GM19395 (cell line): Measurements from ENCODE around the gene IER5L.
"Not testable (repeated sequence)": the region's sequence is repeated elsewhere in the genome, so short reads cannot be mapped to it uniquely, and the experiment has no call there.

Experiments used
- ATAC-seq: cut with Tn5 transposase; IDR thresholded peaks from one replicate; pipeline ENCODE4 v1.9.1; 2021; ENCODE audit warnings: mild to moderate bottlenecking, moderate library complexity; ENCODE audit not compliant: unreplicated experiment

IER5L gene

GRCh38 chr9:129140397-129141065, 37.5 kb downstream of the IER5L start:
- ATAC-seq, result no peak

- no peak for ATAC-seq
Measured at GRCh38 chr9:129139993-129140396, 38.1 kb downstream of the IER5L start.

DNA sequence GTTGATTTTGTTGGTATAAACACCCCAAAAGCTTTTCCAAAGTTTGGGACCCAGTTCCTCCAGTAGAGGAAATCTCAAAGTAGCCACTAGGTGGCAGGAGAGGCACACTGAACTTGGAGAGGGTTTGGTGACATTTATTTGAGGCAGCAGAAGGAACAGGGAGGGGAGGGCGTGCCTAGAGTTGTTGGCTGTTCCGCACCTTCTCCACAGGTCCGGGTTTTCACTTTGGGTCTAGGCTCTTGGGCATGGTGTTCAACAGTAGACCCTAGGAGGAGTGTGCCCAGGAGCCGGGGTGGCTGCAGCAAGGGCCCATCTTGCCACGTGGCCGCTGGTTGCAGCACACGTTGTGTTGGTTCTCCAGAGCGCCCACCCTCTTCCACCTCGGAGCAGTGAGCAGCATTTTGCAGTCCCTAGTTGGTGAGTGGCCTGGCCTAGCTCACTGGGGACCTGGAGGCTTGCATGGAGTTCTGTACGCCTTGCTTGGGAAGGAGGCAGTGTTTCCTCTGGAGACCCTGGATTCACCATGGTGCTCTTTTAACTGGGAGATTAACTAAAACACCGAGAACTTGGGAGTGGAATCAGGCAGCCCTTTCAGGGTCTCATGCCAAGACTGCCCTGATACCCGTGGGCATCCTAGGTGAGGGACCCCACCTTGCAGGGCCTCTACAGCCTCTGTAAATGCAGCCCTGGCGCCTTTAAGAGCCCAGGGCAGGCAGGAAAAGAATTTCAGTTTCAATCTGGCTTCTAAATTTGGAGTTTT, 38.6 kb downstream of the IER5L start:
- ATAC-seq, result no peak

GRCh38 chr9:129138476-129139232, 39.4 kb downstream of the IER5L start:
- no peak for ATAC-seq

DNA sequence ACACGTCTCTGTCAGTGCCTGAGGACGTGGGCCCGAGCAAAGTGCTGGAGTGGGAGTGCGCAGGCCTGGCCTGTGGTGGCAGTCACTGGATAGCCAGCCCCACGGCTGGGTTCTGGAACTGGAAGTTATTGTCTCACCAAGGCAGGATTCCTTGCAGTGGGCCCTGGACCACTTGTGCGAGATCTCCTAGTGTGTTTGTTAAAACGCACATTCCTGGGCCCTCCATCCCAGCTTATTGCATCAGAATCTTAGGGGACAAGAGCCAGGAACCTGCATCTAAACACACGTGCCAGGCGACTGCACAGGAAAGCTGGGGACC, 40.0 kb downstream of the IER5L start:
- ATAC-seq, result no peak

- ATAC-seq, result no peak
Measured at GRCh38 chr9:129137292-129138143, 40.5 kb downstream of the IER5L start.

DNA sequence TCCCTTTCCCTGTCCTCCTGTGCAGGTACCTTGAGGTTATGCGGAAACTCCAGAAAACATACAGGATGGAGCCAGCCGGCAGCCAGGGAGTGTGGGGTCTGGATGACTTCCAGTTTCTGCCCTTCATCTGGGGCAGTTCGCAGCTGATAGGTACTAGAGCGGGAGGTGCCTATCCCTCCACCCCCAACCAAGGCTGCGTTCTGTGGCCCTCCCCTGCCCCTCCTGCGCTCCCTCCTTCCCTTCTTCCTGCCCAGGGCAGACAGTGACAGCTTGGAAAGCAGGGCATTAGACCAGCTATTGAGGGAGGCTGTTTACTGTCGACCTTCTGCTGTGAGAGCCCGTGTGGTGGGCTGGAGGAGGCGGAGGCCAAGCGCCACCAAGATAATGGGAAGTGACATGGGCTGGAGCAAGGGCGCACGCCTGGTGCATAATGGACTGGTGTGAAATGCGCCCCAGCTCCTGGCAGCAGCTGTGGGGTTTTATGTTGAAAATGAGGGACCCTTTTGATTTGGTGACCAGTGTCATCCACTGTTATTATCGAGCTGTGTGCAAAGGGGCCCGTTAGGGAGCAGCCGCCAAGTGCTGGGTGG, 41.5 kb downstream of the IER5L start:
- ATAC-seq, result no peak

GRCh38 chr9:129135476-129135875, 42.6 kb downstream of the IER5L start:
- ATAC-seq, result no peak

DNA sequence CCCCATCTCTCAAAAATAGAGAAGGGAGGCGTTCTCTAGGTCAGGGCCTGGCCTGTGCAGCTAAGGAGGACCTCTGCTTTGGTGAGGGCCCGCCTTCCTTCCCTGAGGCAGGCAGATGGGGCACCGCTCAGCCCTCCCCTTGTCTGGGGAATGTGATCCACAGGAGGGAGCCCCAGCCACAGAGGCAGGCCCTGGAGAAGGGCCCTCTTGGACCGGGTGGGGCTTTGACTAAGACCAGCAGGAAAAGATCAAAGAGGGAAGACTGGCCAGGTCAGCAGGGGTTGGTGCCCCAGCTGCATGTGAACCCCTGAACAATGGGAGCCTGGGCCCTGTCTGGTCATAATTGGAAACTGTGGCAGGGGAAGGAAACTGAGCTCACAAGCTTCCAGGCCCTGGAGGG, 45.0 kb downstream of the IER5L start:
- no peak for ATAC-seq

DNA sequence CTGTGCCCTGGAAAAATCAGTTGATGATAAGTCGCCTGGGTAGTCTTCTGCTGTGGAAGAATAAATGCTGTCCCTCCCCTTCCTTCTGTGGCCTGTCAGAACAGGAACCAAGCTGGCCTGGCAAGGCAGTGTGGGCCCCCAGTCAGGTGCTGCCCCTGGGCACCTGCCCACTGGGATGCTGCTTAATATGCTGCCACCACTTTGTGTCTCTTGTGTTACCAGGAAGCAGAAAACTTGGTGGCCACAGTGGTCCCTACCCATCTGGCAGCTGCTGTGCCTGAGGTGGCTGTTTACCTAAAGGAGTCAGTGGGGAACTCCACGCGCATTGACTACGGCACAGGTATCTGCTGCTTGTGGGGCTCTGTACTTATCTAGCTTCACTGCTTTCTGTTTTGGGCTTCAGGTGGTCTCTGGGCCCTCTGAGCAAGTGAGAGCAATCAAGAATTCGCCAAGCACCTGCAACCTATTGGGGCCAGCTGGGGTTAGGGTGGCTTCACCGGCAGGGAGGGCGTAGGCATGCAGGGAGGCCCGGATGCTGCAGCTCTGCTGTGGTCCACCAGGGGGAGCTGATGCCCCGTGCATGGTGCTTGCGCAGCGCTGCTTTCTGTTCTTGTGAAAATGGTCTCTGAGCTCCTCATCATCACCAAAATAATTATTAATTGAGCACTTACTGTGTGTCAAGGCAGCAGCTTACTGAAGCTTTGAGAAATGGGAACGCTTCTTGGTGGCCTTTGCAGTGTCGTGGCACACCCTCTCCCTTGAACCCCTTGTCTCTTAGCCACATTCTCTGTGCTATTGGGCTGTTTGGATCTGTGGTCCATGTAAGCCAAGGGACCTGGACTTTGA, 46.5 kb downstream of the IER5L start:
- ATAC-seq, result peak; percentile 76

GRCh38 chr9:129130791-129131190, 47.3 kb downstream of the IER5L start:
- ATAC-seq, result no peak

DNA sequence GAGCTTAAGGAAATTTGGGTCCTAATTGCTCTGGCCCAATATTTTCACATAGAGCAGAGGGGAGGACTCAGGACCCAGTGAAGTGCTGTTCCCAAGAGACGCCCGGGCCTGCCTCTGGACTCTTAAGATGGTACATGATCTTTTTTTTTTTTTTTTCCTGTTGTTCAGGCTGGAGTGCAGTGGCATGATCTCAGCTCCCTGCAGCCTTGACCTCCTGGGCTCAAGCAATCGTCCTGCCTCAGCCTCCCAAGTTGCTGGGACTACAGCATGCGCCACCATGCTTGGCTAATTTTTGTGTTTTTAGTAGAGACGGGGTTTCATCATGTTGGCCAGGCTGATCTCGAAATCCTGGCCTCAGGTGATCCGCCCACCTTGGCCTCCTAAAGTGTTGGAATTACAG, 47.8 kb downstream of the IER5L start:
- ATAC-seq, result not testable (repeated sequence)

DNA sequence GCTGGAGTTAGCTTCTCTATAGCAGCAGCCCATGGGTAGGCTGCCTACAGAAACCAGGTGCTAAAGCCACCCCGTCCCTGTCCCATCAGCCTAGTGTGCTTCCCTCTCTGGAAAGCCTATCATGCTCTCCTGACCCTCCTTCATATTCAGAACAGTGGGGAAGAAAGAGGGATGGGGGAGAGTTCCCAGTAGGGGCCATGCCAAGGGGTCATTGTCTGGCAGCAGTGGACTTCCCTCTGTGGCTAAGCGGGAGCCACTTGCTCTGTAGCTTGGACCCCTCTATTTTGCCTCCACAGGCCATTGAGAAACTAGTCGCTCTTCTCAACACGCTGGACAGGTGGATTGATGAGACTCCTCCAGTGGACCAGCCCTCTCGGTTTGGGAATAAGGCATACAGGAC, 49.4 kb downstream of the IER5L start:
- no peak for ATAC-seq

DNA sequence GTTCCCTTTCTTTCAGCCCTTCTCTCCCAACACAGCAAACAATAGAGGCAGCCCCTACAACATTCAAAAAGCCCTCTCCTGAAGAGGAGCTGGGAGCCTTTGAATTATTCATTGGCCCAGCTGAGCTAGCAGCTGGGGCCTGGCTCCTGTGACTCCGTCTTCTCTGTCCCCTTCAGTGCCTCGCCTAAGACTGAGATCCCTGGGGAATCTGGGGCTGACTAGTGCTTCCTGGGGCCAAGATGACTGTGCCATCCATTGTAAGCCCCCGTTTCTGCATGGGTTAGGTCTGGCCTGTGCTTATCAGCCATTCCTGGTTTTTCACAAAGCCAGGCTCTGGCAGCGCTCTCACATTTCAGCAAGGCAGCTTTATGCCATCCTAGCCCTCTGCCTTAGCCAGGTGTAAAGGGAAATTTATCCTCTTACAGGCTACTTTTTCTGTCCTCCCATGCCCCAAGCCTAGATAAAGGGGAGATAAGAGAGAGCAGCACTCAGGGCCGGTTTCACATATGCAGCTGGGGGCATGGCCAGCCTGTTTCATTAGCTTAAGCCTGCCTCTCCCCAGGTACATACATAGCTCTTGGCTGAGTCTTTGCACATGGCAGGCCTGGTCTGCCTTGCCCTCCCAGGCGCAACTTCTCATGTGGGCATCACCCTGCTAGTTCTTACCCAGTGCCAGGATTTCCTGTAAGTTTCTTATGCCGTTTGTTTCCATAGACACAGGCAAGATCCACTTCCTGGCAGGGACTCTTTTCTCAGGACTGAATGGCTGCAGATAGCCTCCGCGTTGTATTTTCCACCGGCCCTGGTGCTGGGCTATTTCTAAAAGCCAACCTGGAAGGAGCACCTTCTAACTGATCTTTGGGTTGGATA, 51.1 kb downstream of the IER5L start:
- no peak for ATAC-seq
